GM18499 (cell line): Measurements from ENCODE around the gene LRRC23.

ENCODE experiments used
- ATAC-seq: cut with Tn5 transposase; IDR thresholded peaks from one replicate; pipeline ENCODE4 v1.9.1; 2021; ENCODE audit warnings: moderate number of reproducible peaks; ENCODE audit not compliant: insufficient read depth, unreplicated experiment

The LRRC23 gene

DNA sequence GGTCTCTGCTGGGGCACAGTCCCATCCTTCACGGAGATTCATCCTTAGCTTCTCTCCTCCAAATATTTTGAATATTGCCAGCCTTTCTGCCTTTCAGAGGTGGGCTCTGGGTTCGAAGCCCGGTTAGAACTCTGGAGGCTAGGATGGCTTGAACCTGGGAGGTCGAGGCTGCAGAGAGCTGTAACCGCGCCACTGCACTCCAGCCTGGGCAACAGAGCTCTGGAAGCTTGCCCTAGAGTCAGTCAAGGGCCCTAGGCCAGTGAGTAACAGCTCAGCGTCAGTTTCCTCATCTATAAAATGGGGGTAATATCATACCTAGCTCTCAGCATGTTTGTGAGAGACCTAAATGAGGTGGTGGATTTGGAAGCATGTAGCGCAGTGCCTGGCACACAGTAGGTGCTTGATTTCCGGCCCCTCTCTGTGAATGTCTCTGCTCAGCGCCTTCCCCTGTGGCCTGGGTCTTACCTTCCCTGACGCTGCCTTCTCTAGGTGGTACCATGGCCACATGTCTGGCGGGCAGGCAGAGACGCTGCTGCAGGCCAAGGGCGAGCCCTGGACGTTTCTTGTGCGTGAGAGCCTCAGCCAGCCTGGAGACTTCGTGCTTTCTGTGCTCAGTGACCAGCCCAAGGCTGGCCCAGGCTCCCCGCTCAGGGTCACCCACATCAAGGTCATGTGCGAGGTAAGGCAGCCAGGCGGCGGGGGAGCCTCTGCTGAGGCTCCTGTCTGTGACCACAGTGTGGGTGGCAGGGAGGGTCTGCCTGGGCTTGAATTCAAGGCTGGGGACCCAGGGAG lies 49.9 kb downstream of the LRRC23 start:
- no peak for ATAC-seq

DNA sequence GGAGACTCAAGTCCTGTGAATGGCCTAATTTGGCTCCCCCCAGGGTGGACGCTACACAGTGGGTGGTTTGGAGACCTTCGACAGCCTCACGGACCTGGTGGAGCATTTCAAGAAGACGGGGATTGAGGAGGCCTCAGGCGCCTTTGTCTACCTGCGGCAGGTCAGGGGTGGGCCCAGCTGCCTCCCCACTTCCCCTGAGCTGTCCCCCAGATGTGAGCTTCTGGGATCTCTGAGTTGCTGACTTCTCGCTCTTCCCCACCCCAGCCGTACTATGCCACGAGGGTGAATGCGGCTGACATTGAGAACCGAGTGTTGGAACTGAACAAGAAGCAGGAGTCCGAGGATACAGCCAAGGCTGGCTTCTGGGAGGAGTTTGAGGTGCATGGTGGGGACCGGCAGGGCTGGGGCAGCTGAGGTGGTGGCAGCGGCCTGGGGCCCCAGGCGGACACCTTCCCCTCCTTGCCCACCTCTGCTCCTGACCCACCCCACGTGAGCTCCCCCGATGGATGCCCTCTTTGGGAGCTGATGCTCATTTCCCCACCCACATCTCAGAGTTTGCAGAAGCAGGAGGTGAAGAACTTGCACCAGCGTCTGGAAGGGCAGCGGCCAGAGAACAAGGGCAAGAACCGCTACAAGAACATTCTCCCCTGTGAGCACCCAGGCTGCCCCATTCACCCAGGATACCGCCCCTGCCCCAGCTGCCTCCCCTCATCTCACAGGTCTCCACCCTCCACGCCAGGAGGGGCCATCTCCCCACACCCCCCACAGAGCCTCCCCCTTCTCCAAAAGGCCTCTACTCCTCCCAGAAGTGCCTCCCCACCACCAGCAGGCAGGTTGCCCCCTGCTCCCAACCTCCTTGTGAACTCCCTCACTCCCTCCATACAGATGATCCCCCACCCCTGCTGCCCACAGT lies 50.7 kb downstream of the LRRC23 start:
- ATAC-seq: no peak

DNA sequence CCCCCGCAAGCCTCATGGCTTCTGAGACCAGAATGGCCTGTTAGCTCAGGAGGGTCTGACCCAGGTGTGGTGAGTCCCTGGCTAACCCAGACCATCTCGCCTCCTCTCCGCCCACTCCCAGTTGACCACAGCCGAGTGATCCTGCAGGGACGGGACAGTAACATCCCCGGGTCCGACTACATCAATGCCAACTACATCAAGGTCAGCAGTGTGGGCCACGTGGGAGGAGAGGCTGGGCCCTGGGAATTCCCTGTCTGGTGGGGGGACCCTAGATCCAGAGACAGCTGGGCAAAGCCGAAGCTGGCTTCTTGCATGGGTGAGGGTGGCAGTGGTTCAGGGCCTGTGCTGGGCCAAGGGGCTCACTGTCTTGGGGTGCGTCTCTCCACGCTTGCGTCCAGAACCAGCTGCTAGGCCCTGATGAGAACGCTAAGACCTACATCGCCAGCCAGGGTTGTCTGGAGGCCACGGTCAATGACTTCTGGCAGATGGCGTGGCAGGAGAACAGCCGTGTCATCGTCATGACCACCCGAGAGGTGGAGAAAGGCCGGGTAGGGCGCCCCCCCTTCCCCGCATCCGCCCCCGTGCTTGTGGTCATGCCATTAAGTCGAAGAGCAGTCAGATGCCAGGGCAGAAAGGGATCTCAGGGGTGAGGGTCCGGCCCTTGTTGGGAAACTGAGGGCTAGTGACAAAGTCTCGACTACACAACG lies 51.6 kb downstream of the LRRC23 start:
- ATAC-seq: no peak

DNA sequence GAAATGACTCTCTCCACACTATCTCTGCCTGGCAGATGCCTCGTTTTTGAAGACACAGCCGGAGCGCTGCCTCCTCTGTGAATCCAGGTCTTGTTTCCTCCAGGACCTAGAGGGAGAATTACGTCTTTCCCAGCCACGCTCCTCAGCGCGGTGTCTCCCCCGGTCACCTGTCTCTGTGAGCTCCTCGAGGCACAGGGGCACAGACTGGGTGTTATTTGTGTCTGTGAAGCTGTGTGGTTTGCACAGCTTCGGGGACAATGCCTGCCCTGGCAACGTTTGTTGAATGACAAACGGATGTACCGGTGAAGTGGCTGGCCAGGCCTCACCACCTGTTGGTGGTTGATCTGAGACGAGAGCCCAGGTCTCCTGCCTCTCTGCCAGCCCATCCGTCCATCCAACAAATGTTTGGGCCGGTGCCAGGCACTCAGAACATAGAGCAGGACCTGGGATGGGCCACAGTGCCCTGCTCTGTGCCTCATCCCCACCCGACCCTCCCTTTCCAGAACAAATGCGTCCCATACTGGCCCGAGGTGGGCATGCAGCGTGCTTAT lies 52.6 kb downstream of the LRRC23 start:
- no peak for ATAC-seq

DNA sequence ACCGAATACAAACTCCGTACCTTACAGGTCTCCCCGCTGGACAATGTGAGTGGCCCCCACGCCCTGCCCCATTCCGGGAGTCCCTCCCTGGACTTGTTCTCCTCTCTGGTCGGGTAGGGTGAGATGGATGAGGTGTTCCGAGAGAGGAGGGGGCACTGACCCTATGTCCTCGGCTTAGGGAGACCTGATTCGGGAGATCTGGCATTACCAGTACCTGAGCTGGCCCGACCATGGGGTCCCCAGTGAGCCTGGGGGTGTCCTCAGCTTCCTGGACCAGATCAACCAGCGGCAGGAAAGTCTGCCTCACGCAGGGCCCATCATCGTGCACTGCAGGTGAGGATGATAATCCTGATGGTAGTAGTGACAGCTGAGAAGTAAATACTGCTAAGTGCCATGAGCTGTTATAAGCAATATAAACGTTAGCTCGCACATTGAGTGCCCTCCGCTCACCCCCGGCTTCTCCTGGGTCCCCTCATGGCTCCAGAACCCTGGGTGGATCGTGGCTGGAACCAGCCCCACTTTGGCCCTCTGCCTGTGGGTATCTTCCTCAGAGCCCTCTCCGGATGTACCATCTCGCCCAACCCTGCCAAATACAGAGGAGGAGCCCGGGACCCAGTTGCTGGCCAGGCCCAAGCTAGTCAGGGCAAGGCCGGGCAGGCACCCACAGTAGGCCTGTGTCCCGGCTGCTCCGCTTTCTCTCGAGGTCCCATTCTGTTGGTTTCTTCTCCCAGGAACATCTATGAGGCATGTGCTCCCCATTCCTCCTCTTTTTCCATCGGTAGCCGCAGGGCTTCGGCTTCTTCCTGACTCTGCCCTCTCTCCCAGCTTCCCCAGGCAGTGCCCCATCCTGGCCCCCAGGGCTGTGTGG lies 53.4 kb downstream of the LRRC23 start:
- no peak for ATAC-seq

DNA sequence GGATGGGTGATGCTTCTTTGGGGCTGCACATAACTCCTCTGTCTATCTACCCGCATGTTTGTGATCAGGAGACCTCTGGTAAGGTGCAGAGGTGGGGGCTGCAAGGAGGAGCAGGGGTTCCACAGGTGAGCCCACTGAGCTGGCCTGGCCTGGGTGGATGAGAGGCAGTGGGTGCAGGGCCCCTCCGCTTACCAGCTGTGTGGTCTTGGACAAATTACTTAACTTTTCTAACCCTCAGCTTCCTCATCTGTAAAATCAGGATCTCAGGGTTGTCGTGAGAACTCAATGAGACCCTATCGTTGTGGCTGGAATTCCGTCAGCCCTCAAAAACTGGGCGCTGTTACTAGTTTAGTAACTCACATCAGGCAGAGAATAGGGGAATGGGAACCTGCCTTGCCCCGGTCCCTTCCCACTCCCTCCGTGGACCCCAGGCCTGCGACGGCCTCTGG lies 54.0 kb downstream of the LRRC23 start:
- no peak for ATAC-seq

DNA sequence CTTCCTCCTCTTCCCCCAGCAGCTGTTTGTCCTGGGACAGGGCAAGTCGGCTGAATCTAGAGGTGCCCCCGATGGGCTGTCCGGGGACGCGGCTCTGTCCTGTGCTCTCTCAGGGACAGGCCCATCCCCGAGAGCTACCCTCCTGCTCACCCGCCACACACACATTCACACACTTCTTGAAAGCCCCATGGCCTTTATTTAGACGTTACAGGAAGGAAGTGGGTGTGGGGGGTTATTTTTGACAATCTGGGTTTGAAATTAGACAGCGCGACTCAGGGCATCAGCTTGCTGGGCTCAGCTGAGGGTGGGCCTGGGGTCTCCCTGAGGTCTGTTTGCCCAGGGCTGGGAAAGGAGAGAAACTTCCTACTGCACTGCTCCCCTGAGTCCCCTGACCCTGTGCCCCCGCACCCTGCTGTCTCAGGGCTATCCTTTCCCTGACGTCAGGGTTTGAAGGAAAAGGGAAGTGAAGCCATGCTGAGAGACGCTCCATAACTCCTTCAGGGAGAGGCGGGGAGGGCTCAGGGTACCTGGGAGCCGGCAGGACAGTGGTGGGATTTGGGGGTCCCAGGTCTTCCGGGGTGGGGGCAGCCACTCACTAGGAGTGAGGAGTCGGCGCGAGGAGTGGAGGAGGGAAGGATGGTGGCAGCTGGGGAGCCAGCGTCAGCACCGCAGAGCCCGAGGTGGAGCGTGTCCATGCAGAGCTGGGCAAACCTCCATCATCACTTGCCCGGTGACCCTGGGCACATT lies 54.6 kb downstream of the LRRC23 start:
- no peak for ATAC-seq

DNA sequence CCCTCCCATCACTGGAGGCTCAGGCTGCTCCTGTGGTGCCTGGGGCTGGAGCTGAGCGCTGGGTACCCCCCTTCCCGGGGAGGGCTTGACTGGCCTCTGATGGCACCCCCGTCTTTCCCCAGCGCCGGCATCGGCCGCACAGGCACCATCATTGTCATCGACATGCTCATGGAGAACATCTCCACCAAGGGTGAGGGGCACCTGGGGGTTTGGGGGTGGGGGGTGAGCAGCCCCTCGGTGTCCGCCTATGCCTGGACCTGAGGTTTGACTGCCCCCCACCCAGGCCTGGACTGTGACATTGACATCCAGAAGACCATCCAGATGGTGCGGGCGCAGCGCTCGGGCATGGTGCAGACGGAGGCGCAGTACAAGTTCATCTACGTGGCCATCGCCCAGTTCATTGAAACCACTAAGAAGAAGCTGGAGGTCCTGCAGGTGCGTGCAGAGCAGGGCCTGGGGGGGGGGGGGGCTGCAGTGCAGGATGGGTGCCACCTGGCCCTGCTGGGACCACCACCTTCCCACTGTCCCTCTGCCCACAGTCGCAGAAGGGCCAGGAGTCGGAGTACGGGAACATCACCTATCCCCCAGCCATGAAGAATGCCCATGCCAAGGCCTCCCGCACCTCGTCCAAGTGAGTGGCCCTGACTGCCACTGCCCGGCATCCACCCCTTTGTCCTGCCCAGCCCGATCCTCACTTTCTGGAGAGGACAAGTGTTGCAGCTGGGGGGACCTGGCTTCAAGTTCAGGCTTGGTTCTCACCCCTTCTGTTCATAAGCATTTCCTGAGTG lies 55.4 kb downstream of the LRRC23 start:
- ATAC-seq: no peak

DNA sequence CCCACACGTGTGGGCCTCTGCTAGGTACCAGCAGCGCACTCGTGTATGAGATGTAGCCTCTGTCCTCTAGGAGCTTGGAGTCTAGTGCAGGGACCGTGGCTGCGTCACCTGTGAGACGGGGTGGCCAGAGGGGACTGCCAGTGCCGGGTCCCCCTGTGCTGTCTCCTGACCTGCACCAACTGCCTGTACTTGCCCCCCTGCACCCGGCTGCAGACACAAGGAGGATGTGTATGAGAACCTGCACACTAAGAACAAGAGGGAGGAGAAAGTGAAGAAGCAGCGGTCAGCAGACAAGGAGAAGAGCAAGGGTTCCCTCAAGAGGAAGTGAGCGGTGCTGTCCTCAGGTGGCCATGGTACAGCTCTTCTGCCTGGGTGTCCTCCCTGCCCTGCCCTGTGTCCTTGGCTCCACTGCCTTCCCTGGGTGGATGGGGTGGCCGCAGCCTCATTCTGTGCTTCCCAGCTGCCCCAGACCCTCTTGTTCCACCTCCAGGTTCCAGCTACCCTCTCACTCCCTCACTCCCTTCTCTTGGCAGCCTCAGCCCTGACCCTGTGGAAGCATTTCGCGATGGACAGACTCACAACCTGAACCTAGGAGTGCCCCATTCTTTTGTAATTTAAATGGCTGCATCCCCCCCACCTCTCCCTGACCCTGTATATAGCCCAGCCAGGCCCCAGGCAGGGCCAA lies 56.1 kb downstream of the LRRC23 start:
- ATAC-seq: no peak

DNA sequence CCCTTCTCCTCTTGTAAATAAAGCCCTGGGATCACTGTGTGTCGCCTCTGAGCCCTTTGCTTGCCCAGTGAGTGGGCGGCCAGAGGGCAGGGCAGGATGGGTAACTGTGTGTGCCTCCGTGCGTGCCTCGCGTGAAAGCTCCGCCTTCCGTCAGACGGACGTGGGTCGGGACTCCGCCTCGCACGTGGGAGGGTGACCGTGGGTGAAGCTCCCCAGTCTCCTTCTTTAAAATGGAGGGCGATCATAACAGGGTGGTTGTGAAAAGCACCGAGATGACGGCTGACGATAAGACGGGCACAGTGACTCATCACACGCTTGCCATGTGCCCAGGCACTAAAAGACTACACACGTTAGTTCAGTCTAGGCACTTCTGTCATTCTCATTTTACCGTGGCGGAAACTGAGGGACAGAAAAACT lies 56.7 kb downstream of the LRRC23 start:
- no peak for ATAC-seq

DNA sequence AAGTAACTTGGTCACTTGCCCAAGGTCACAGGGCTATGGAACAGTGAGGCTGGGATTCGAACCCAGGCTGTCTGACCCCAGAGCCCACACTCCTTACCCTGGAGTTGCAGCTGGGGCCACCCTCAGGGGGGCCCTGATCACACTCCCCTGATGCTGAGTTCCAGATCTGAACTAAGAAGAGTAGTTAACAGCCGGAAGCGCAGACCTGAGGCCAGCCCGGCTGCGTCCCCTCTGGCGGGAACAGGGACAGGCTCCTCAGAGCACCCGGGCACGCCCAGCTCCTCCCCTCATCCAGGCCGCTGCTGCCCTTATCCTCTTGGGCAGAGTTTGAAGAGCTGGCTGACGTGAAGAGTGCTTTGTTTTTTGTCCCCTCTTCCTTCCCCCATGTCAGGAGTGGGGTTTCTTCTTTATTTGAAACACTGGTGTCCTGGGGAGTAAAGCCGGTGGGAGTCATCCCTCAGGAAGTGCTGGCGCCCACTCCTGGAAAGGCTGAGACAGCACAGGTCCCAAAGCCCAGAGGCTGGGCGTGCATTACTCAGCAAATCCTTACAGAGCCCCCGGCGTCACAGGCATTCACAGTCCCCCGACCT lies 57.2 kb downstream of the LRRC23 start:
- no peak for ATAC-seq

DNA sequence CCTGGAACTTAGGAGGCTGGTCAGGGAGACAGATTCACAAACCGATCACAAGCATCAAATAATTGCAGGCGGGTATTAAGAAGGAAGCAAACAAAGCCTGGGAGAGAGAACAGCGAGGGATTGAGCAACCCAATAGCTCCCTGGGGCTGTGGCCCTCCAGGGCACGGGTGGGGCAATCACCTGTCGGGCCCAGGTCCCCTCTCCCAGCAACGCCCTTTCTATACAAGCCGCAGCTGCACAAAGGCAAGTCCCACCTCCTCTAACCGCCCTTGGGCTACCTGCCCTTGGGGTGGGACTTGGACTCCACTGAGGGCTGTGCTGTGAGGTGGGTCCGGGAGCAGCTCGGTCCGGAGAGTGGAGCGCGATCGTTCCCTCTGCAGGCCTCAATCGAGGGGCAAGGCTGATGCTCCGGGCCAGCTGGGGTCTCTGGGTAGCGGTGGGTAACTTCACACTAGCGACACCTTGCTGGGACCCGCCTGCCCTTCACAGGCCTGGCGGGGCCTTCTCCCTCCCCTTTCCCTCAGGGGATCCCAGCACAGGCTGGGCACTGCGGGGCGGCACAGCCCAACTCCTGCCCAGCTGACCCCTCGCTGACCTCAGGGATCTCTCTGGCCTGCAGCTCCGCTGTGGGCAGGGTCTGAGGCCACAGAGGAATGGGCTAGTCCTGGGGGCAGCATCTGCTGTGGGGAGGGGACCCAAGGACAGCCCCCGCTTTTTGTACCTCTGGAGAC lies 57.8 kb downstream of the LRRC23 start:
- no peak for ATAC-seq

DNA sequence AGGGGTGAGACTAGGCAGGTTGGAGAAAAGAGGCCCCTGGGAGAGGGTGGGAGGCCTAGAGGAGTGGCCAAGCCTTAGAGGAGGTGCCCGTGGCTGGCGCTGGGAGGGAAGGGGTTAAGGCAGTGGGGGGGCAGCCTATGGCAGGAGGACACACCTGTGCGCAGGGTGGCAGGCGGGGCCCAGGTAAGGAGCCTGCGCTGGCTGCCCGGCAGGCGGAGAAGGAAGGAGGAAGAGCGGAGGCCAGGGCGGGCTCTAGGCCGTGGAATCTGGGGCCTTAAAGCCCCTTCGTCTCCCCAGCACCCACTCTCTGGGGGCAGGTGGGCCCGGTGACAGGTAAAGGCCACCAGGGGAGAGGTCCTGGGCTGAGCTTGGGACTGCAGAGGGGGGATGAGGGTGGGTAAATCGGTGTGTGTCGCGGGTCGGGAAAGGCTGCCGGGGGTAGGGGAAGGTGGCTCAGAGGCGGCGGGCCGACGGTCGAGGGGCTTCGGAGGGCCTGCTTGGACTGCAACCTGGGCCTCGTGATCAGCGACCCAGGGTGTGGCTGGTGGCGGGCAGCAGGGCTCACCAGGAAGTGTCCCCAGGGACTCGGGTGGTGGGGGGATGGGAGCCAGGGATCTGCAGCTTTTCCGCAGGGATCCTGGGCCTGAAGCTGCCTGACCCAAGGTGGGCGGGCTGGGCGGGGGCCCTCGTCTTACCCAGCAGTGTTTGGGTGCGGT lies 58.6 kb downstream of the LRRC23 start:
- no peak for ATAC-seq
